EH (cell line): ENCODE results near the gene ZNF213.

ENCODE experiments used
- DNase-seq: peaks from one replicate; pipeline ENCODE4 v3.0.0-alpha.2; 2015; ENCODE audit warnings: low read depth

ZNF213 gene

GRCh38 chr16:3129137-3130131 is 5.4 kb upstream of the ZNF213 start:
- DNase-seq = peak; percentile 87

DNA sequence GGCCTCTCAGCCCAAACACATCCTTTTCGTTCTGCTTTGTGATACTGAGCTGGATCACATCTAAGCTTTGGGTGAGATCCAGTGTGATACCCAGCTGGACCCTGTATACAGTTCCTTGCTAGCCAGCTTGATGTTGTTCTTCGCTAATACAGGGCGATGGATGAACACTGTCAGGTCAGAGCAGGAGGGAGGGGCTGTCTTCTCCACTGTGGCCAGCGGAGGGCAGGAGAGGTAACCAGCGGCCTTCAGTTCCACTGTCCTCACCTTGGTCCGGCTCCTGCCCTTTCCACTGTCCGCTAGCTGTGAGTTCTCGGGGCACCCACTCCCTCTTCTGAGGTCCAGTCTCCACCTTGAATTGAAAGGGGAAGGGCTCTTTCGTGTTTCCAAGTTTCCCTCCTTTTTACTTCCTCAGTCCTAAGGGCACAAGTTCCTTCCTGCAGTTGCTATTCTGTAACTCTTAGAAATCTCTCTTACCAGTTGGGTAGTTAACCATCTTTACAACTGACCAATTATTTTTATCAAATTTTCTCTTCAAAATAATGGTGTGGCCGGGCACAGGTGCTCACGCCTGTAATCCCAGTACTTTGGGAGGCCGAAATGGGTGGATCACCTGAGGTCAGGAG is 3.0 kb upstream of the ZNF213 start:
- DNase-seq = peak; percentile 49

DNA sequence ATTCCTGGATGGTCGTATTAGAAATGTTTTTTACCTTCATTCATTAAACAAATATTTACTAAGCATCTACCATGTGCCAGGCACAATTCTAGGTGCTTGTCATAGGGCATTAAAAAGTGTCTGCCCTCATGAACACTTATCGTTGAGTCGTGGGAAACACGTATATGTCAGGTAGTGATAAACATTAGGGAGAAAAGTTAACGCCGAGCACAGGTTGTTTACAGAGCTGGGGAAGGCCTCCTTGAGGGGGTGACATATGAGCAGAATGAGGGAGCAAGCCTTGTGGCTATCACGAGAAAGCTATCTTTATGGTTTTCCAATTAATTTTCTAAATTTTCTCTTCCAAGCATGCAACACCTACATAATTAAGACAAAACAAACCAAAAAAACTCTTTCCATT is 985 bp upstream of the ZNF213 start:
- DNase-seq = no peak

GRCh38 chr16:3135126-3135715 is 392 bp downstream of the ZNF213 start:
- DNase-seq = no peak

DNA sequence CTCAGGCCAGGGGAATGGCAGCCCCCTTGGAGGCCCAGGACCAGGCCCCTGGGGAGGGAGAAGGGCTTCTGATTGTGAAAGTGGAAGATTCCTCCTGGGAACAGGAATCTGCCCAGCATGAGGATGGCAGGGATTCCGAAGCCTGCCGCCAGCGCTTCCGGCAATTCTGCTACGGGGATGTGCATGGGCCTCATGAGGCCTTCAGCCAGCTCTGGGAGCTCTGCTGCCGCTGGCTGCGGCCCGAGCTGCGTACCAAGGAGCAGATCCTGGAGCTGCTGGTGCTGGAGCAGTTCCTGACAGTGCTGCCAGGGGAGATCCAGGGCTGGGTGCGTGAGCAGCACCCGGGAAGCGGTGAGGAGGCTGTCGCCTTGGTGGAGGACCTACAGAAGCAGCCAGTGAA is 2.4 kb downstream of the ZNF213 start:
- no peak for DNase-seq

GRCh38 chr16:3138342-3138741 is 3.5 kb downstream of the ZNF213 start:
- no peak for DNase-seq

DNA sequence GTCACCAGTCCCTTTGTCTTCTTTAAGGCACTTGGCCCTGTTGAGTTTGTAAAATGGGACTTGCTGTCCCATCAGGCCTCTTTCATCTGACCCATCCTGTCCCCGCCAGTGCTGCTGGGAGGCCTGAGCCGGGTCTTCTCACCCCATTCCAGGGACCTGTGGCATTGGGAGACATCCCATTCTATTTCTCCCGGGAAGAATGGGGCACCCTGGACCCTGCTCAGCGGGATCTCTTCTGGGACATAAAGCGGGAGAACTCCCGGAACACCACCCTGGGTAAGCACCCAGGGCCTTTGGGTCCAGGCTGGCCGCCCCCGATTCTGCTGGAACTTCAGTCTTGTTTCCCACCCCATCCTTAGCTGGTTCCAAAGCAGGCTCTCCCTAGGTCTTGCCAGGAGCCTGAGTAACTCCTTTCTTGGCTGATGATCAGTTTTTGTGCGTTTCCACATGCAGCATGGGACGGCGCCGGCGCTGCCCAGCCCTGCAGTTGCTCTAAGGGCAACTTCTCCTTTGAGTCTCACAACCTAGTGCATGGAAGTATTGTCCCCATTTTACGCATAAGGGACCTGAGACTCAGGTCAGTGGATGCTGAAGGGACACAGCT is 4.1 kb downstream of the ZNF213 start:
- no peak for DNase-seq

GRCh38 chr16:3139561-3139960 is 4.7 kb downstream of the ZNF213 start:
- peak; percentile 65 for DNase-seq

- no peak for DNase-seq
These were observed 6.0 kb downstream of the ZNF213 start for GRCh38 chr16:3140603-3141427.

GRCh38 chr16:3141781-3142311 is 7.0 kb downstream of the ZNF213 start:
- no peak for DNase-seq

DNA sequence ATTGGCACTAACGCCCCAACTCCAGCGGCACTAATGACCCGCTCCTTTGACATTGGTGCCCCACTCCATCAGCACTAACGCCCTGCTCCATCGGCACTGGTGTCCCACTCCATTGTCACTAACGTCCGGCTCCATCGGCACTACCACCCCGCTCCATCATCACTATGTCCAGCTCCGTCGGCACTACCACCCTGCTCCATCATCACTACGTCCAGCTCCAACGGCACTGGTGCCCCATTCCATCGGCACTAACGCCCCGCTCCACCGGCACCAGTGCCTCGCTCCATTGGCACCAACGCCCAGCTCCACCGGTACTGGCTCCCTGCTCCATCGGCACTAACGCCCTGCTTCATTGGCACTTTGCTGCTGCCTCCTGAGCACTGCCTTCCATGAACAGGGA is 7.5 kb downstream of the ZNF213 start:
- DNase-seq = no peak

- DNase-seq = no peak
These were observed 7.9 kb downstream of the ZNF213 start for GRCh38 chr16:3142770-3143169.

- DNase-seq = no peak
These were observed 8.4 kb downstream of the ZNF213 start for GRCh38 chr16:3143189-3143588.

DNA sequence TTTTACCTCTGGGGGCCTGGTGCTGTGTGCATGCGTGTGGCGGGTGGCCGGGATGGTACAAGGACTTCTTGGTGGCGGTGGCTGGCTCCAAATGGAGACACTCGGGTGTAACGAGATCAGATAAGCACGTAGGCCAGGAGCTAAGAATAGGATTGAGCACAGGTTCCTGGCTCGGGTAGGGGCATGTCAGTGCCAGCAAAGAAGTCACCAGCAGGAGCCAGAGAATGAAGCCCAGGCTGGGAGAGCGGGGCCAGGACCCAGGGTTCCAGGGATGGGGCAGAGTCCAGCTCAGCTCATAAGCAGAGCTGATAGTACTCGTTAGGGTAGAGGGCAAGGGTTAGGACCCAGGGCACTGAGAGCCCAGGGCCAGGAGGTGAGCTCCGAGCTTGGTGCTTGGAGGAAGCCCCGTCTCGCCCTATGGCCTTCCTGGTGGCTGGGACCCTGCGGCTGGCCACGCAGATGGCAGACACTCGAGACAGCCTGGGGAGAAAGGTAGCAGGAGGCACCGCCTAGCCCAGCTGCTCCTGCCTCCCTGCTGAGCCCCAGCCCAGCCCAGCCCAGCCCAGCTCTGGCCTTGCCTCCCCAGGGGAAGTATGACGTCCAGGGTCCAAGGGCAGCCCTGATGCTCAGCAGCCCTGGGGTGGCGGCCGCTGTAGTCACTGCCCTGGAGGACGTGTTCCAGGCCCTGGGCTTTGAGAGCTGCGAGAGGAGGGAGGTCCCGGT is 8.9 kb downstream of the ZNF213 start:
- DNase-seq = no peak

GRCh38 chr16:3144321-3144983 is 9.6 kb downstream of the ZNF213 start:
- no peak for DNase-seq

DNA sequence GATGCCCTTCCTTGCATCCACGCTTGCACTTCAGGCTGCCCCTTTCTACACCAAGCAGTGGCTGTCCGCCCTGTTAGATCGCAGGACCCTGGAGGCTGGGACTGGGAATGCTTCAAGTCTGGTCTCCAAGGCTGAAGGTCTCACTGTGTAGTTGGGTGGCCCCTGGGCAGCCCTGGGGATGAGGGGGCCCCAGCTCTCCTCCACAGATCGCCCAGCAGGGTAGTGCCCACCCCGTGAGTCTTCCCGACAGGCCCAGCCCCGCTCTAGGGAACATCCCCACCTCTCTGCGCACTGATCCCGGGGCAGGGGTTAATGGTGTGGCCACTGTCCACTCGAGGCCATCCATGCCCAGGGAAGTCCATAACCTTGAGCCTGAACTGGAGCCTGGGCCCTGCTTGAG is 10.3 kb downstream of the ZNF213 start:
- no peak for DNase-seq

GRCh38 chr16:3145660-3146059 is 10.8 kb downstream of the ZNF213 start:
- no peak for DNase-seq

- DNase-seq = no peak
These were observed 12.4 kb downstream of the ZNF213 start for GRCh38 chr16:3147046-3147756.

DNA sequence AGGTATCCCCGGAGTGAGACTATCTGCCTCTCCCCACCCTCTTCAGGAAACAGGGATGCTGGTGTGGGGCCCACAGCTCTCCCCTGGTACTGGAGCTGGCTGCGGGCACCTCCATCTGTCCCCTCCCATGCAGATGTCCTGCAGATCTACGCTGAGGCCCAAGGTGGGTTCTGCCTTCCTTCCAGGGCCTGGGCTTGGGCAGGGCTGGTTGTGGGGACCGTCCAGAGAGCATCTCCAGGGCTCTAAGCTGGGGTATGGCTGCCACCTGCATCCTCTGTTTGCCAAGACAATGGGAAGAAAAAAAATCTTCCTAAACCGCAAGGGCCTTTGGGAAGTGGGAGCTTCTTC is 12.9 kb downstream of the ZNF213 start:
- no peak for DNase-seq
